Stomach (tissue), 9 donors: ENCODE measurements around the gene BUB1. TPM values are rescaled to one million over a fixed set of nuclear protein-coding genes. Genes with fewer than 3 reads are reported as not detected.
"Not testable (repeated sequence)": the region's sequence is repeated elsewhere in the genome, so short reads cannot be mapped to it uniquely, and the experiment has no call there.

Experiments
- DNase-seq, 2 donors: peaks; one replicate each; pipeline versions ENCODE4 v3.0.0 to v3.0.0-alpha.2; 2013 to 2019
- H3K27ac ChIP-seq, 5 donors: fragments of 200-600 bp in 4 of 5; sonication (generic) in 4 of 5; one replicate each; pipeline ENCODE4 v1.5.1; 2013 to 2019; ENCODE audit warnings: mild to moderate bottlenecking in 1 of 5, moderate library complexity in 1 of 5
- H3K27me3 ChIP-seq, 3 donors: fragments of 200-600 bp; sonication (generic); one replicate each; pipeline ENCODE4 v1.5.1; 2017 to 2019; ENCODE audit warnings: mixed run types in 1 of 3
- H3K36me3 ChIP-seq, 4 donors: fragments of 200-600 bp; sonication (generic); 1 replicate in 3 of 4; 2 replicates in 1 of 4; pipeline ENCODE4 v1.5.1; 2016 to 2019
- H3K4me1 ChIP-seq, 4 donors: fragments of 200-600 bp; sonication (generic); one replicate each; pipeline ENCODE4 v1.5.1; 2016 to 2019
- H3K4me3 ChIP-seq, 4 donors: fragments of 200-600 bp; sonication (generic) in 3 of 4; one replicate each; pipeline ENCODE4 v1.5.1; 2016 to 2019; ENCODE audit warnings: mild to moderate bottlenecking in 1 of 4
- H3K9me3 ChIP-seq, 4 donors: fragments of 200-600 bp; sonication (generic); one replicate each; pipeline ENCODE4 v1.5.1; 2016 to 2019
- EP300 ChIP-seq: sonication (generic); formaldehyde crosslinking; IDR thresholded peaks from one replicate; pipeline ENCODE4 v1.6.1; 2017; ENCODE audit warnings: antibody characterized with exemption
- POLR2A ChIP-seq, 4 donors: fragments of 450-650 bp; IDR thresholded peaks; one replicate each; pipeline ENCODE4 v1.6.1; 2016; ENCODE audit warnings: antibody characterized with exemption in 4 of 4, control low read depth in 2 of 4, mild to moderate bottlenecking in 1 of 4, moderate library complexity in 1 of 4
- POLR2AphosphoS5 ChIP-seq, 3 donors: sonication (generic); formaldehyde crosslinking; IDR thresholded peaks; one replicate each; pipeline ENCODE4 v1.6.1; 2016; ENCODE audit warnings: antibody characterized with exemption in 3 of 3
- WGBS, 5 donors: extraction: QIAGEN DNeasy Blood & Tissue Kit in 3 of 5; methylation state at CpG; one replicate each; pipeline versions ENCODE4 v1.1.5 to v1.1.7; 2013 to 2018; 5-methylcytosine and 5-hydroxymethylcytosine counted together
- intact Hi-C: fragments of 100-400 bp; cut with DNase I; formaldehyde crosslinking; loops from one replicate; pipeline ENCODE4 v1.15.1; 2023; ENCODE audit warnings: low total_unique reads
- polyA plus RNA-seq, 3 donors: library from polyadenylated mRNA; stranded (reverse); fragments of 200-250 nt; gene quantifications; one replicate each; pipeline ENCODE4 v1.2.3, GENCODE V29; 2013
- total RNA-seq, 5 donors: library from RNA; depleted of rRNA; stranded (reverse); fragments of >200 nt; gene quantifications; one replicate each; pipeline versions ENCODE4 v1.1.0 to v1.2.3, GENCODE V29; 2014 to 2016
- TF ChIP-seq, protein P1 (sequence below), 7 experiments: fragments of 450-650 bp in 4 of 7; fragments of 200-600 bp in 3 of 7; sonication (generic) in 3 of 7; IDR thresholded peaks; one replicate each; pipeline ENCODE4 v1.5.1; 2016 to 2019; ENCODE audit warnings: antibody characterized with exemption in 7 of 7, control low read depth in 2 of 7, mild to moderate bottlenecking in 1 of 7
- donor health status: healthy with polysubstance abuse.
- donor health status: Bipolar disorder and iron deficiency.
- donor health status: healthy.

BUB1 gene
- total and polyA plus RNA-seq, 8 donors: 0.29 to 11.1 (median 2.5) TPM

DNA sequence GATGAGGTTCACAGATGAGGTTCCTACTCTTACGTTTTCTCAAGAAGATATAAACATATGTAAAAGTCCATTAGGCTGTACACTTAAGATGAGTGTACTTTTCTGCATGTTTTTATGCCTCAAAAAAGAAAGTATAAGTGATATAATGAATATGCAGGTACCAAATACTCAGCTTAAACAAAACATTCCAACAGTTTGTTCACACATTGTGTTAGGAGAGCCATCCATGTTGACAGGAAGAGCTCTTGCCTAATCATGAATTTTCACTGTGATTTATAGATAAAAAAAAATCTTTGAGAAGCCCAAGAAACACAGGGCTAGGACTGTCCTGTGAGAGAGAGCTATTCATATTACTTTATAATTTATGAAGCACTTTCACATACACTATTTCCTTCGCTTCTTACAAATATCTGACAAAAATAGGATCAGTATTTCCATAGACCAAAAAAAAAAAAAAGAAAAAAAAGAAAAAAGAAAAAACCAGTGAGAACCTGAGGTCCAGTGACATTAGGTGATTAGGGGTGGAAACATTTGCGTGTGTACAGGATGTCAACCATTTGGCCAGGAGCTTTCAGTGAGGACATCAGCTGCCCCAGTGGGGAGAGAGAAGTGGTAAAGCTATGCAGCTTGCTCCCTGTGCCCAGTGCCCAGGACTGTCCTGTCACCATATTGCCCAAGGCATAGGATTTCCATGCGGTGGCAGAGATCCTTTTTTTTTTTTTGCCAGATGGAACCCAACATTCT is 38.7 kb downstream of the BUB1 start:
- no peaks in the 10 kb centered on the region for H3K4me1 ChIP-seq
- WGBS, 5 donors: 84 to 90% (median 87%) methylated on average over 4 of the region's 4 CpGs
- intact Hi-C loops: no loop called here
- H3K9me3 ChIP-seq: no peaks in the 10 kb centered on the region
- DNase-seq: no peak
- no peak for TF ChIP-seq POLR2AphosphoS5 (IDR thresholded peaks at IDR 0.05)
- no peak for TF ChIP-seq EP300
- TF ChIP-seq, protein P1, sequence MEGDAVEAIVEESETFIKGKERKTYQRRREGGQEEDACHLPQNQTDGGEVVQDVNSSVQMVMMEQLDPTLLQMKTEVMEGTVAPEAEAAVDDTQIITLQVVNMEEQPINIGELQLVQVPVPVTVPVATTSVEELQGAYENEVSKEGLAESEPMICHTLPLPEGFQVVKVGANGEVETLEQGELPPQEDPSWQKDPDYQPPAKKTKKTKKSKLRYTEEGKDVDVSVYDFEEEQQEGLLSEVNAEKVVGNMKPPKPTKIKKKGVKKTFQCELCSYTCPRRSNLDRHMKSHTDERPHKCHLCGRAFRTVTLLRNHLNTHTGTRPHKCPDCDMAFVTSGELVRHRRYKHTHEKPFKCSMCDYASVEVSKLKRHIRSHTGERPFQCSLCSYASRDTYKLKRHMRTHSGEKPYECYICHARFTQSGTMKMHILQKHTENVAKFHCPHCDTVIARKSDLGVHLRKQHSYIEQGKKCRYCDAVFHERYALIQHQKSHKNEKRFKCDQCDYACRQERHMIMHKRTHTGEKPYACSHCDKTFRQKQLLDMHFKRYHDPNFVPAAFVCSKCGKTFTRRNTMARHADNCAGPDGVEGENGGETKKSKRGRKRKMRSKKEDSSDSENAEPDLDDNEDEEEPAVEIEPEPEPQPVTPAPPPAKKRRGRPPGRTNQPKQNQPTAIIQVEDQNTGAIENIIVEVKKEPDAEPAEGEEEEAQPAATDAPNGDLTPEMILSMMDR (IDR thresholded peaks at IDR 0.05): no peak
- no peak for TF ChIP-seq POLR2A (IDR thresholded peaks at IDR 0.05)
- no peak overlapping the region for H3K27ac ChIP-seq
- H3K4me3 ChIP-seq: no peak overlapping the region
- H3K27me3 ChIP-seq: no peaks in the 10 kb centered on the region
- H3K36me3 ChIP-seq: peaks cover 0 to 7% (median 0%) of the 10 kb centered on the region in 4 donors

DNA sequence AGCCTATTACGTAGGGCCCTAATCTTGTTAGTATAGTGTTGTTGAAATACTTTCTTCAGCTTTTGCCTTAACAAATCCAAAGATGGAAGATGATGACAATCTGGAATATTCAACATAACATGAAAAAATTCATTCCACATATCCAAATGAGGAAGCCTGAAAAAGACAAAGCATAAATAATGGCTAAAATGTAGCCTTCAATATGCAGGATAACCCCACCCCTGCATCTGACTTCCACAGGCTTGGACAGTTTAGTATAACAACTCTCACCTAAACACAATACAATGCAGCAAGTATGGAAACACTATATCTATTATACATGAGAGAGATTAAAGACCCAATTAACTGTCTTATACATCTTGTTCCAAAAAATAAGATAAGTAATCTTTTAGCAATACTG is 39.9 kb downstream of the BUB1 start:
- Histone ChIP-seq H3K9me3 (no peaks in the 10 kb centered on the region), H3K27me3 (no peaks in the 10 kb centered on the region), H3K4me3 (no peak overlapping the region), H3K4me1 (no peaks in the 10 kb centered on the region), H3K36me3 (peaks cover 0 to 7% (median 0%) of the 10 kb centered on the region in 4 donors), H3K27ac (no peak overlapping the region)
- 88 to 98% (median 95%) methylated on average over 1 of the region's 1 CpG for WGBS, 5 donors
- no peak for DNase-seq
- no peak for TF ChIP-seq POLR2A (IDR thresholded peaks at IDR 0.05)
- no peak for TF ChIP-seq EP300
- TF ChIP-seq, protein P1 (IDR thresholded peaks at IDR 0.05): no peak
- TF ChIP-seq POLR2AphosphoS5 (IDR thresholded peaks at IDR 0.05): no peak
- intact Hi-C loops: no loop called here

- TF ChIP-seq, protein P1 (IDR thresholded peaks at IDR 0.05): no peak
- TF ChIP-seq POLR2AphosphoS5 (IDR thresholded peaks at IDR 0.05) (no peak), POLR2A (IDR thresholded peaks at IDR 0.05) (no peak), EP300 (no peak)
- 63 to 85% (median 74%) methylated on average over 1 of the region's 1 CpG for WGBS, 5 donors
- H3K9me3 ChIP-seq: no peaks in the 10 kb centered on the region
- H3K27ac ChIP-seq: no peak overlapping the region
- H3K4me1 ChIP-seq: no peaks in the 10 kb centered on the region
- H3K4me3 ChIP-seq: no peak overlapping the region
- no peak for DNase-seq
- intact Hi-C loops: no loop called here
- peaks cover 0 to 7% (median 0%) of the 10 kb centered on the region in 4 donors for H3K36me3 ChIP-seq
- no peaks in the 10 kb centered on the region for H3K27me3 ChIP-seq
Observed at GRCh38 chr2:110637093-110637492, 40.8 kb downstream of the BUB1 start.

- intact Hi-C loops, H3K27ac ChIP-seq, H3K9me3 ChIP-seq, H3K4me3 ChIP-seq, DNase-seq, H3K36me3 ChIP-seq, H3K4me1 ChIP-seq, H3K27me3 ChIP-seq: not testable (repeated sequence)
- 87 to 99% (median 96%) methylated on average over 3 to 4 of the region's 4 CpGs for WGBS, 5 donors
Observed at GRCh38 chr2:110635949-110636628, 41.8 kb downstream of the BUB1 start.

GRCh38 chr2:110627348-110627747 is 50.5 kb downstream of the BUB1 start:
- H3K4me1 ChIP-seq, H3K4me3 ChIP-seq, H3K27me3 ChIP-seq, H3K9me3 ChIP-seq, H3K36me3 ChIP-seq, DNase-seq, intact Hi-C loops, H3K27ac ChIP-seq: not testable (repeated sequence)
- 90 to 100% (median 97%) methylated on average over 1 of the region's 1 CpG for WGBS, 5 donors

- H3K36me3 ChIP-seq, H3K4me3 ChIP-seq, H3K4me1 ChIP-seq, H3K9me3 ChIP-seq, DNase-seq, H3K27ac ChIP-seq, H3K27me3 ChIP-seq, intact Hi-C loops: not testable (repeated sequence)
- 42 to 63% (median 50%) methylated on average over 1 of the region's 9 CpGs for WGBS, 5 donors
Observed at GRCh38 chr2:110619326-110619939, 58.4 kb downstream of the BUB1 start.

- H3K4me1 ChIP-seq, H3K27me3 ChIP-seq, H3K36me3 ChIP-seq, H3K27ac ChIP-seq, intact Hi-C loops, H3K9me3 ChIP-seq, DNase-seq, H3K4me3 ChIP-seq: not testable (repeated sequence)
- WGBS, 5 donors: no CpG with 5 or more reads among the region's 1 CpG
Observed at GRCh38 chr2:110613927-110614326, 63.9 kb downstream of the BUB1 start.

DNA sequence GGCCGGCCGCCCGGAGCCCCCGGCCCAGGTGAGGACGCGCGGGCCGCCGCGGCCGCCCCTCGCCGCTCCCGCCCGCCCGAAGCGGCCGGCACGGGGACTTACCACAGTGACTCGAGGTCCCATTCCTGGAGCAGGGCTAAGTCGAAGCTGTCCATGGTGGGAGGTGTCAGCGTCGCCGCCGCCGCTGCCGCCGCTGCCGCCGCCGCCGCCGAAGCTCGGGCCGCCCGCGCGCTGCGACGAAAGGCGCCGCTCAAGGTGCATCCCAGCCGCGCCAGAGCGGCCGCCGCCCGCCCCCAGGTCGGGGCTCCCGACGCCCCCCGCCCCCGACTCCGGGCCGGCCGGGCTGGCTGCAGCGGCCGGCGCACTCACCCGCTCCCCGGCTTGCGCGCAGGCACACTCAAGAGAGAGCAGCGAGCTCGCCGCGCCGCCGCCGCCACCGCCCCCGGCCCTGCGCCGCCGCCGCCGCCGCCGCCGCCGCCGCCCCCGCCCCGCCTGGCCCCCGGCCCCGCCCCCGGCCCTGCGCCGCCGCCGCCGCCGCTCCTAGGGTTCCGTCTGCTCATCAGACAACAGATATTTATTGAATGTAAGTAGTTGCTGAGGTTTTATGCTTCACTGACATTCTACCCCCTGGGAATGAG is 67.1 kb downstream of the BUB1 start:
- H3K27ac ChIP-seq, H3K9me3 ChIP-seq, intact Hi-C loops, H3K27me3 ChIP-seq, H3K36me3 ChIP-seq, H3K4me1 ChIP-seq: not testable (repeated sequence)
- H3K4me3 ChIP-seq: peak overlapping the region in 3 of 4 donors; percentile 11 to 24 (median 21)
- DNase-seq: peak; percentile 14 to 25
- WGBS, 5 donors: 0 to 1% (median 0%) methylated on average over 1 to 47 of the region's 94 CpGs; no CpG with 5 or more reads in 2 of the 5 donors
